ENCODE measurements around the gene PLK4.

GRCh38 chr4:127849505-127850234 is 31.0 kb upstream of the PLK4 start:
- TF ChIP-seq CTCF (IDR thresholded peaks at IDR 0.05) (no peak), POLR2A (IDR thresholded peaks at IDR 0.05) (no peak), POLR2AphosphoS5 (IDR thresholded peaks at IDR 0.05) (no peak)

Measured in sigmoid colon (tissue), 4 donors.